Bone marrow (tissue), 2 donors: Measurements from ENCODE around the gene MT1E.
"Not testable (repeated sequence)": the region's sequence is repeated elsewhere in the genome, so short reads cannot be mapped to it uniquely, and the experiment has no call there.

ENCODE experiments used
- DNase-seq, 2 donors: peaks; one replicate each; lab custom pipeline; 2025; lab: John Stamatoyannopoulos, UW

Gene MT1E

GRCh38 chr16:56625140-56625942 is at the start of gene MT1E:
Gene MT1E, plus strand, starts transcription at chr16:56625781. Its CDS starts 71 bp downstream, at chr16:56625852.
- peak in 1 of 2 donors; percentile 34 for DNase-seq

GRCh38 chr16:56576585-56577299 is 48.8 kb upstream of the MT1E start:
- DNase-seq, result peak; percentile 43 to 72

GRCh38 chr16:56577300-56577625 is 48.3 kb upstream of the MT1E start:
- DNase-seq, result no peak

- no peak for DNase-seq
Observed at GRCh38 chr16:56580391-56581048, 45.1 kb upstream of the MT1E start.

GRCh38 chr16:56582911-56583310 is 42.7 kb upstream of the MT1E start:
- DNase-seq, result not testable (repeated sequence)

GRCh38 chr16:56583351-56584168 is 42.0 kb upstream of the MT1E start:
- DNase-seq, result no peak

GRCh38 chr16:56584276-56584675 is 41.3 kb upstream of the MT1E start:
- no peak for DNase-seq

- no peak for DNase-seq
Observed at GRCh38 chr16:56588781-56589140, 36.8 kb upstream of the MT1E start.

GRCh38 chr16:56589141-56590039 is 36.2 kb upstream of the MT1E start, which contains the start of gene MT3:
Gene MT3, plus strand, starts transcription at chr16:56589528. Its CDS starts 63 bp downstream, at chr16:56589591.
- DNase-seq, result no peak

GRCh38 chr16:56591377-56592060 is 34.1 kb upstream of the MT1E start:
- no peak for DNase-seq

GRCh38 chr16:56593573-56594291 is 31.8 kb upstream of the MT1E start:
- DNase-seq, result no peak

GRCh38 chr16:56594292-56594619 is 31.3 kb upstream of the MT1E start:
- DNase-seq, result no peak

- DNase-seq, result peak in 1 of 2 donors; percentile 24
Observed at GRCh38 chr16:56600398-56600999, 25.1 kb upstream of the MT1E start.

- DNase-seq, result no peak
Observed at GRCh38 chr16:56601325-56601724, 24.3 kb upstream of the MT1E start.

GRCh38 chr16:56603589-56603988 is 22.0 kb upstream of the MT1E start:
- no peak for DNase-seq

GRCh38 chr16:56604966-56605365 is 20.6 kb upstream of the MT1E start:
- DNase-seq, result no peak

- DNase-seq, result no peak
Observed at GRCh38 chr16:56605475-56605874, 20.1 kb upstream of the MT1E start.

- DNase-seq, result no peak
Observed at GRCh38 chr16:56606071-56606475, 19.5 kb upstream of the MT1E start.

- no peak for DNase-seq
Observed at GRCh38 chr16:56606476-56607108, 19.0 kb upstream of the MT1E start.
